B cell (primary cell): ENCODE data around the gene KIF2A.

Experiments
- EZH2 ChIP-seq: IDR thresholded peaks from 2 replicates; pipeline ENCODE4 v1.6.1; 2012; ENCODE audit warnings: borderline replicate concordance, low read depth, mild to moderate bottlenecking, moderate library complexity, low read length; ENCODE audit not compliant: insufficient read depth, poor library complexity, severe bottlenecking
- TF ChIP-seq, protein P1 (sequence below): fragments of 200-600 bp; IDR thresholded peaks from one replicate; pipeline ENCODE4 v1.8.0; 2022; ENCODE audit warnings: antibody characterized with exemption, mild to moderate bottlenecking

GRCh38 chr5:62376064-62376463, 70.1 kb downstream of the KIF2A start:
- TF ChIP-seq, protein P1, sequence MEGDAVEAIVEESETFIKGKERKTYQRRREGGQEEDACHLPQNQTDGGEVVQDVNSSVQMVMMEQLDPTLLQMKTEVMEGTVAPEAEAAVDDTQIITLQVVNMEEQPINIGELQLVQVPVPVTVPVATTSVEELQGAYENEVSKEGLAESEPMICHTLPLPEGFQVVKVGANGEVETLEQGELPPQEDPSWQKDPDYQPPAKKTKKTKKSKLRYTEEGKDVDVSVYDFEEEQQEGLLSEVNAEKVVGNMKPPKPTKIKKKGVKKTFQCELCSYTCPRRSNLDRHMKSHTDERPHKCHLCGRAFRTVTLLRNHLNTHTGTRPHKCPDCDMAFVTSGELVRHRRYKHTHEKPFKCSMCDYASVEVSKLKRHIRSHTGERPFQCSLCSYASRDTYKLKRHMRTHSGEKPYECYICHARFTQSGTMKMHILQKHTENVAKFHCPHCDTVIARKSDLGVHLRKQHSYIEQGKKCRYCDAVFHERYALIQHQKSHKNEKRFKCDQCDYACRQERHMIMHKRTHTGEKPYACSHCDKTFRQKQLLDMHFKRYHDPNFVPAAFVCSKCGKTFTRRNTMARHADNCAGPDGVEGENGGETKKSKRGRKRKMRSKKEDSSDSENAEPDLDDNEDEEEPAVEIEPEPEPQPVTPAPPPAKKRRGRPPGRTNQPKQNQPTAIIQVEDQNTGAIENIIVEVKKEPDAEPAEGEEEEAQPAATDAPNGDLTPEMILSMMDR, result no peak
- TF ChIP-seq EZH2, result no peak
